GM12873 (cell line): ENCODE data around the gene NDNF.

Experiments
- CTCF ChIP-seq: IDR thresholded peaks from 2 replicates; pipeline ENCODE4 v1.5.1; 2012; ENCODE audit warnings: low read depth, mild to moderate bottlenecking, moderate library complexity, low read length, control low read depth; ENCODE audit not compliant: insufficient read depth; ENCODE audit errors: missing control alignments

The NDNF gene

DNA sequence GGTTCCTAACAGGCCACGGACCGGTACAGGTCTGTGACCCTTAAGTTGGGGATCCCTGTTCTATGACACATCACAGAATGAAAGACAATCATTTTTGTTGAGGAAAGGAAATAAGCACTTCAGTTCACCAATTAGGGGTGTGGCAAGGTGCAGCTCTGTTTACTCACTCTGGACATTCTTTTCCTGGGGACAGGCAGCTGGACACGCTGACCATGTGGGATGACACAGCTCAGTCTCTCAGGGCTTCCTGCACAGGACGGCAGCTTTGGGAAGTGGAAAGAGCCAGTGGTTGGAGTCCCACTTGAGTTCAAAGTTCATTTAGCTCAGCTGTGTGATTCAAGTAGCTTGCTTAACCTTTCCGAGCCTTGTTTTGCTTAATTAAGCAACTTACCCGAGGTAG, 55.7 kb downstream of the NDNF start:
- TF ChIP-seq CTCF, result no peak

DNA sequence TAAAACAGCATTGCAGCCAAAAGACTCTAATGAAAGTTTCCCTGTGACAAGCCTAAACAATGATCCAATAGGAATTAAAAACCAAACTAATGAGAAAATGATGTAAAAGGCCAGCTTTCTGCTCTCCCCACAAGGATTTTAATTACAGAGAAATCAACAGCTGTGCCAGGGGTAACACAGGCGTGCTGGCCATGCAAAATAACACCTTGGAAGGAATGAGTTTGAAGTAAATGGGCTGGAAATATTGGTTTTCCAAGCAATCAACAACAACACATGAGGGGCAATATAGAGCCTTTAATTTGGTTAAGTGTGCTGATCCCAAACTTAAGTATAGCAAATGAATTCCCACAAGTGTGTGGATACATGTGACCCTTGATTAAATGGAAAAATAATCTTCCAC, 56.9 kb downstream of the NDNF start:
- TF ChIP-seq CTCF, result no peak

GRCh38 chr4:121014544-121014943, 57.8 kb downstream of the NDNF start:
- no peak for TF ChIP-seq CTCF

DNA sequence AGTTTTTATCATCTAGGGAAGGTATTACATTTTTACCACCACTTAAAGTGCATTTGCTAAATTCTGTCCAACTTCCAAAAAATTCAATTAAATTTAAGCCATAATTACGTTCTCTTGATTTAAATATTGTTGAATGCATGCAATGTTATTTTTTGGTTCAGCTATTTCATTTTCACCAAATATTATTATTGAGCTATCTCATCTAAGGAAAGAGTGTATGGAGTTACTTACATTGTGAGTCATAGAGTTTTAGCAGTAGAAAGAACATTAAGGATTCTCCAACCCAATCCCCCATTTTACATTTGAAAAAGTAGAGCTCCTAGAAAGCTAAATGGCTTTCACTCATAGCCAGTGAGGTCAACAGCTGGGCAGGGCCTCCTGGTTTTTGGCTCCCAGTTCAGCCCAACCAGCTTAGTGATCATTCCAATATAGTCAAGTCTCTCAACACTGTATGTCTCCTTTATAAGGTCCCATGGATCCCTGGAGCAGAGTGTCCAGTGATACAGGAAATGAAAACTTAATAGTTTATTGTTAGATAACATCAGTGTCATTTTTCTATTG, 60.5 kb downstream of the NDNF start:
- no peak for TF ChIP-seq CTCF

- TF ChIP-seq CTCF, result no peak
Observed at GRCh38 chr4:121011138-121011537, 61.2 kb downstream of the NDNF start.

- no peak for TF ChIP-seq CTCF
Observed at GRCh38 chr4:121009578-121010478, 62.5 kb downstream of the NDNF start.

DNA sequence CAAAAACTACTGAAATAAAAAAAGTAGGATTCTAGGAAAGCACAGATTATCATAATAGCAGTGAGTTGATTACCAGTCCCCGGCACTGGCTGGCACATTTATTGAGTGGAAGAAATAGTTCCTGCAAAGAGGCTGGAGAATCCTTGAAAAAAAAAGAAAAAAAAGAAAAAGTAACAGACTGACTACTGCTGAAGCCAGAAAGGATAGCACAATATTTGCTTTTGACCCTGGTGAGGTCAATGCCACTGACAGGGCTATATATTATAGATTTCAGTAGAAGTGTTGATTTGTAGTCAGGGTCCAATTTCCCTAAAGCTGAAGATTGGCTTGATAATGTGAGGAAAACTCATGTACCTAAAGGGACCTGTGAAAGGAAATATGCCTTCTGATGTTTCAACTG, 64.7 kb downstream of the NDNF start:
- TF ChIP-seq CTCF, result no peak
